ENCODE measurements around the gene HOXD9. TPM values are rescaled to one million over a fixed set of nuclear protein-coding genes. Genes with fewer than 3 reads are reported as not detected.

Gene HOXD9
- total RNA-seq, 2 experiments from 2014 or later = not detected

GRCh38 chr2:176076063-176076462, 46.5 kb upstream of the HOXD9 start:
- TF ChIP-seq CTCF (IDR thresholded peaks at IDR 0.05) = no peak
- H3K9me3 Mint-ChIP-seq = peaks cover 16% of the 10 kb centered on the region
- peaks cover 11% of the 10 kb centered on the region for H3K36me3 Mint-ChIP-seq (ENCODE audit: low read depth)
- H3K27ac Mint-ChIP-seq = no peak overlapping the region
- ChIA-PET CTCF (interaction anchor here (1.0 to 1.8 kb wide), 4 partner anchors 21 to 51 kb away, joined by 3 to 10 read pairs (median 4); no protein-coding TSS in a partner anchor), POLR2A (no interaction called here)
- H3K4me3 Mint-ChIP-seq = no peak overlapping the region
- DNase-seq (no peak), ATAC-seq (no peak)
- intact Hi-C loops (cut with micrococcal nuclease) = no loop called here
- peaks cover 9% of the 10 kb centered on the region for H3K4me1 Mint-ChIP-seq (ENCODE audit: low read depth)
- peaks cover 77% of the 10 kb centered on the region for H3K27me3 Mint-ChIP-seq

- H3K36me3 Mint-ChIP-seq (ENCODE audit: low read depth) = peaks cover 18% of the 10 kb centered on the region
- peaks cover 21% of the 10 kb centered on the region for H3K9me3 Mint-ChIP-seq
- H3K27ac Mint-ChIP-seq = no peak overlapping the region
- no peak for DNase-seq
- intact Hi-C loops (cut with micrococcal nuclease) = no loop called here
- TF ChIP-seq CTCF (IDR thresholded peaks at IDR 0.05) = no peak
- peaks cover 79% of the 10 kb centered on the region for H3K27me3 Mint-ChIP-seq
- H3K4me1 Mint-ChIP-seq (ENCODE audit: low read depth) = peaks cover 10% of the 10 kb centered on the region
- CTCF ChIA-PET = interaction anchor here (1.0 kb wide), 2 partner anchors 21 to 710 kb away, joined by 3 read pairs; no protein-coding TSS in a partner anchor
- POLR2A ChIA-PET = no interaction called here
- ATAC-seq = no peak
- no peak overlapping the region for H3K4me3 Mint-ChIP-seq
These were observed 45.7 kb upstream of the HOXD9 start for GRCh38 chr2:176076796-176077195.

GRCh38 chr2:176078541-176079284, 43.8 kb upstream of the HOXD9 start:
- POLR2A ChIA-PET = interaction anchor here (1.8 kb wide), 1 partner anchor 26 kb away, joined by 5 read pairs; no protein-coding TSS in a partner anchor
- intact Hi-C loops (cut with micrococcal nuclease) = no loop called here
- no peak for TF ChIP-seq CTCF (IDR thresholded peaks at IDR 0.05)

GRCh38 chr2:176079285-176079830, 43.2 kb upstream of the HOXD9 start:
- Mint-ChIP-seq H3K9me3 (peaks cover 28% of the 10 kb centered on the region), H3K4me3 (peak overlapping the region; percentile 23), H3K27me3 (peaks cover 80% of the 10 kb centered on the region), H3K27ac (no peak overlapping the region), H3K4me1 (ENCODE audit: low read depth) (peaks cover 10% of the 10 kb centered on the region), H3K36me3 (ENCODE audit: low read depth) (peaks cover 25% of the 10 kb centered on the region)
- no peak for TF ChIP-seq CTCF (IDR thresholded peaks at IDR 0.05)
- CTCF ChIA-PET = interaction anchor here (1.8 to 2.4 kb wide), 2 partner anchors 19 to 389 kb away, joined by 4 to 7 read pairs; no protein-coding TSS in a partner anchor
- DNase-seq (no peak), ATAC-seq (no peak)
- POLR2A ChIA-PET = interaction anchor here (1.8 kb wide), 1 partner anchor 25 kb away, joined by 5 read pairs; no protein-coding TSS in a partner anchor
- intact Hi-C loops (cut with micrococcal nuclease) = no loop called here

More at GRCh38 chr2:176078541-176079284, 43.8 kb upstream of the HOXD9 start:
- Mint-ChIP-seq H3K4me3 (no peak overlapping the region), H3K27me3 (peaks cover 80% of the 10 kb centered on the region), H3K27ac (no peak overlapping the region), H3K9me3 (peaks cover 24% of the 10 kb centered on the region), H3K4me1 (ENCODE audit: low read depth) (peaks cover 10% of the 10 kb centered on the region), H3K36me3 (ENCODE audit: low read depth) (peaks cover 22% of the 10 kb centered on the region)
- CTCF ChIA-PET = interaction anchor here (1.8 to 2.4 kb wide), 2 partner anchors 19 to 388 kb away, joined by 4 to 7 read pairs; no protein-coding TSS in a partner anchor
- ATAC-seq (no peak), DNase-seq (no peak)
